ENCODE measurements around the gene GNB3. TPM values are rescaled to one million over a fixed set of nuclear protein-coding genes. Genes with fewer than 3 reads are reported as not detected.

GNB3 gene
- total RNA-seq, 1 experiment from 2014 or later = 8.7 TPM

- no peaks in the 10 kb centered on the region for H3K27me3 ChIP-seq (ENCODE audit: insufficient read depth, low read length)
- no TSS peak for BruUV-seq (replicated peaks)
- no peaks in the 10 kb centered on the region for H3K9me2 ChIP-seq (ENCODE audit: insufficient read depth)
- ChIA-PET POLR2A (interaction anchor here (0.8 kb wide), 1 partner anchor 23 kb away, joined by 3 read pairs; no protein-coding TSS in a partner anchor), CTCF (no interaction called here), RAD21 (ENCODE audit: low non-redundant PET in 1 of 2, low total read pairs in 2 of 2, uncharacterized antibody in 2 of 2, unreplicated experiment in 2 of 2) (no interaction called here)
- intact Hi-C loops (cut with micrococcal nuclease) = no loop called here
- H3K4me2 ChIP-seq (ENCODE audit: low read length) = no peak overlapping the region
- H3K4me3 ChIP-seq (replicated peaks in 1 of 2; ENCODE audit: low read depth in 1 of 2, low read length in 2 of 2) = no peak overlapping the region
- H2AFZ ChIP-seq (ENCODE audit: low read depth, low read length, poor library complexity, severe bottlenecking) = no peak overlapping the region
- no peak for DNase-seq (ENCODE audit: low read depth, low spot score)
- H3K9ac ChIP-seq (ENCODE audit: low read length) = no peak overlapping the region
- ATAC-seq = no peak
- H4K20me1 ChIP-seq (ENCODE audit: insufficient read depth) = no peaks in the 10 kb centered on the region
- TF ChIP-seq TCF7L2 (IDR thresholded peaks at IDR 0.05; ENCODE audit: borderline replicate concordance, extremely low read depth, insufficient read depth, insufficient read length) (no peak), CTCF (IDR thresholded peaks at IDR 0.05 in 2 of 3, conservative IDR thresholded peaks at IDR 0.05 in 1 of 3; ENCODE audit: borderline replicate concordance in 1 of 3, insufficient read depth in 1 of 3, low read depth in 2 of 3, low read length in 2 of 3) (no peak), YY1 (IDR thresholded peaks at IDR 0.05; ENCODE audit: extremely low read depth, insufficient replicate concordance, low read depth, low read length) (no peak), ELF1 (IDR thresholded peaks at IDR 0.05; ENCODE audit: borderline replicate concordance, low read depth) (no peak), SRF (IDR thresholded peaks at IDR 0.05; ENCODE audit: low read depth) (no peak), REST (IDR thresholded peaks at IDR 0.05; ENCODE audit: low read depth) (no peak), POLR2A (IDR thresholded peaks at IDR 0.05; ENCODE audit: borderline replicate concordance, extremely low read depth, insufficient read depth, insufficient read length) (no peak), ZFX (IDR thresholded peaks at IDR 0.05) (no peak), ZNF274 (IDR thresholded peaks at IDR 0.05; ENCODE audit: low read depth, low read length) (no peak), RAD21 (IDR thresholded peaks at IDR 0.05; ENCODE audit: low read depth) (no peak)
- no peaks in the 10 kb centered on the region for H3K79me2 ChIP-seq (ENCODE audit: insufficient read depth, low read length)
- no peak overlapping the region for H3K27ac ChIP-seq (ENCODE audit: low read depth, low read length)
- no peaks in the 10 kb centered on the region for H3K36me3 ChIP-seq (ENCODE audit: control insufficient read depth in 1 of 2, insufficient read depth in 2 of 2, low read length in 2 of 2)
- no peaks in the 10 kb centered on the region for H3K4me1 ChIP-seq (ENCODE audit: control insufficient read depth in 1 of 2, insufficient read depth in 2 of 2, low read length in 2 of 2)
- no peaks in the 10 kb centered on the region for H3K9me3 ChIP-seq (ENCODE audit: control insufficient read depth in 1 of 2, insufficient read depth in 1 of 2, low read depth in 1 of 2, low read length in 2 of 2)
Measured at GRCh38 chr12:6795088-6795487, 45.6 kb upstream of the GNB3 start.

Measured in HCT116 (cell line).